Endothelial cell of umbilical vein (primary cell): Measurements from ENCODE around the gene ELAC1. TPM values are rescaled to one million over a fixed set of nuclear protein-coding genes. Genes with fewer than 3 reads are reported as not detected.

ENCODE experiments used
- BruUV-seq: library from RNA; stranded (reverse); fragments of 400-500 nt; replicated peaks from 2 replicates; lab custom pipeline; 2021; lab: Mats Ljungman, UMichigan
- CTCF ChIA-PET: fragments of 300-600, 350-600 bp; sonication (Branson Sonifier 250); formaldehyde crosslinking; loops from one replicate; lab custom pipeline; 2021; ENCODE audit warnings: antibody characterized with exemption, inconsistent platforms; lab: Charles Lee
- POLR2A ChIA-PET: fragments of 300-600, 350-600 bp; sonication (Branson Sonifier 250); formaldehyde crosslinking; loops from one replicate; lab custom pipeline; 2021; ENCODE audit warnings: antibody characterized with exemption, inconsistent platforms; lab: Charles Lee
- DNase-seq: peaks from one replicate; pipeline ENCODE4 v3.0.0-alpha.2; 2011; ENCODE audit warnings: low read depth, low spot score
- FAIRE-seq: peaks from 2 replicates; lab custom pipeline; 2011; peaks lifted over from hg19 to GRCh38; lab: Jason Lieb, UNC
- H2AFZ ChIP-seq: 2 replicates; pipeline ENCODE4 v1.6.0; 2012; ENCODE audit warnings: low read depth, low read length, control low read depth, inconsistent platforms
- H3K27ac ChIP-seq: 2 replicates; pipeline ENCODE4 v1.5.1; 2011; ENCODE audit warnings: low read depth, mild to moderate bottlenecking, control low read depth, low read length, moderate library complexity; ENCODE audit not compliant: insufficient read depth
- H3K27me3 ChIP-seq, 2 experiments: 2 replicates each; pipeline versions ENCODE4 v1.6.0 to v1.6.1; 2011; ENCODE audit warnings: low read length in 2 of 2, mixed read lengths in 1 of 2; ENCODE audit not compliant: control insufficient read depth in 2 of 2, insufficient read depth in 2 of 2
- H3K36me3 ChIP-seq, 2 experiments: 2 replicates in 1 of 2; 3 replicates in 1 of 2; pipeline ENCODE4 v1.5.1; 2011; ENCODE audit warnings: low read length in 2 of 2, mild to moderate bottlenecking in 1 of 2, moderate library complexity in 1 of 2; ENCODE audit not compliant: control insufficient read depth in 2 of 2, insufficient read depth in 2 of 2; ENCODE audit errors: extremely low read depth in 1 of 2
- H3K4me1 ChIP-seq: 3 replicates; pipeline ENCODE4 v1.5.1; 2011; ENCODE audit warnings: mild to moderate bottlenecking, low read length; ENCODE audit not compliant: control insufficient read depth, insufficient read depth; ENCODE audit errors: extremely low read depth
- H3K4me2 ChIP-seq: 2 replicates; pipeline ENCODE4 v1.6.1; 2011; ENCODE audit warnings: low read length, control low read depth, mixed read lengths; ENCODE audit not compliant: insufficient read depth
- H3K4me3 ChIP-seq, 3 experiments: fragments of 200-600 bp in 1 of 3; sonication (generic), shearing (Covaris generic) in 1 of 3; replicated peaks in 1 of 3; 2 replicates each; pipeline ENCODE4 v1.5.1; 2011 to 2016; ENCODE audit warnings: control low read depth in 3 of 3, low read length in 3 of 3, mild to moderate bottlenecking in 2 of 3, inconsistent platforms in 1 of 3, low read depth in 1 of 3, moderate library complexity in 1 of 3; ENCODE audit not compliant: insufficient read depth in 1 of 3
- H3K79me2 ChIP-seq: 2 replicates; pipeline ENCODE4 v1.6.0; 2012; ENCODE audit warnings: low read length, inconsistent platforms; ENCODE audit not compliant: control insufficient read depth, insufficient read depth
- H3K9ac ChIP-seq: replicated peaks from 2 replicates; pipeline ENCODE3; 2011; ENCODE audit warnings: low read length, control low read depth; ENCODE audit not compliant: insufficient read depth; ENCODE audit errors: extremely low read depth
- H3K9me1 ChIP-seq: replicated peaks from 3 replicates; pipeline ENCODE4 v1.6.0; 2011; ENCODE audit warnings: mild to moderate bottlenecking, low read length; ENCODE audit not compliant: control insufficient read depth, insufficient read depth; ENCODE audit errors: extremely low read depth
- H3K9me3 ChIP-seq: replicated peaks from 2 replicates; pipeline ENCODE4 v1.5.1; 2012; ENCODE audit warnings: low read length, inconsistent platforms; ENCODE audit not compliant: control insufficient read depth, insufficient read depth
- H4K20me1 ChIP-seq: replicated peaks from 2 replicates; pipeline ENCODE3; 2011; ENCODE audit warnings: mild to moderate bottlenecking, low read length; ENCODE audit not compliant: control insufficient read depth, insufficient read depth; ENCODE audit errors: extremely low read depth
- EZH2 ChIP-seq: IDR thresholded peaks from 2 replicates; pipeline ENCODE4 v1.6.1; 2012; ENCODE audit warnings: borderline replicate concordance, low read depth, mild to moderate bottlenecking, moderate library complexity, low read length, inconsistent platforms; ENCODE audit not compliant: severe bottlenecking
- FOS ChIP-seq: IDR thresholded peaks from 2 replicates; pipeline ENCODE4 v1.6.1; 2011; ENCODE audit warnings: mild to moderate bottlenecking, low read length, moderate library complexity, borderline replicate concordance; ENCODE audit not compliant: insufficient read depth
- GATA2 ChIP-seq: IDR thresholded peaks from 2 replicates; pipeline ENCODE4 v1.7.0; 2011; ENCODE audit warnings: low read depth, mild to moderate bottlenecking, moderate library complexity, mixed read lengths, low read length; ENCODE audit not compliant: insufficient read length, insufficient read depth
- JUN ChIP-seq: IDR thresholded peaks from 2 replicates; pipeline ENCODE4 v1.6.1; 2011; ENCODE audit warnings: borderline replicate concordance, low read depth; ENCODE audit not compliant: insufficient read length, insufficient read depth
- MYC ChIP-seq: IDR thresholded peaks from one replicate; pipeline ENCODE4 v1.6.1; 2011; ENCODE audit warnings: mild to moderate bottlenecking, low read depth, low read length
- POLR2A ChIP-seq: IDR thresholded peaks from 2 replicates; pipeline ENCODE4 v1.6.1; 2012; ENCODE audit warnings: low read depth, mild to moderate bottlenecking, control low read depth, low read length
- POLR2AphosphoS5 ChIP-seq: IDR thresholded peaks from 2 replicates; pipeline ENCODE4 v1.6.1; 2012; ENCODE audit warnings: low read depth, mild to moderate bottlenecking, control low read depth, low read length, moderate library complexity; ENCODE audit not compliant: insufficient read depth
- dilution Hi-C: fragments of 300-500 bp; cut with MboI; formaldehyde crosslinking; loops from one replicate; pipeline ENCODE4 v1.15.0; 2019; ENCODE audit warnings: low sequenced_read_pairs; ENCODE audit not compliant: extremely low pct_ligation_motif_present
- intact Hi-C: fragments of 100-400 bp; cut with micrococcal nuclease; formaldehyde crosslinking; loops from one replicate; pipeline ENCODE4 v1.10.0; 2022
- polyA plus RNA-seq, 4 experiments: library from polyadenylated mRNA; depleted of rRNA in 3 of 4; stranded (reverse) in 3 of 4; unstranded in 1 of 4; fragments of >200 nt; gene quantifications; 2 replicates each; pipeline versions ENCODE4 v1.2.1 to v1.2.3, GENCODE V29; 2011 to 2012; ENCODE audit warnings: missing spikeins in 1 of 4
- total RNA-seq: library from RNA; stranded (reverse); gene quantifications from 2 replicates; pipeline ENCODE4 v1.2.3, GENCODE V29; 2021
- TF ChIP-seq, protein P1 (sequence below), 2 donors: IDR thresholded peaks; 1 replicate in 1 of 2; 2 replicates in 1 of 2; pipeline ENCODE4 v1.5.1; 2011; ENCODE audit warnings: low read length in 2 of 2, mild to moderate bottlenecking in 2 of 2, moderate library complexity in 2 of 2, control low read depth in 1 of 2, inconsistent platforms in 1 of 2, low read depth in 1 of 2; ENCODE audit not compliant: insufficient read depth in 1 of 2; ENCODE audit errors: extremely low read depth in 1 of 2
- TF ChIP-seq, protein P2 (sequence below): IDR thresholded peaks from 2 replicates; pipeline ENCODE4 v1.6.1; 2011; ENCODE audit not compliant: insufficient read depth, insufficient read length

Gene ELAC1
- total and polyA plus RNA-seq, 2 donors (not counting 3 experiments of a cell fraction or from before 2014, with no cell fraction given): 3.6 to 7.6 TPM

DNA sequence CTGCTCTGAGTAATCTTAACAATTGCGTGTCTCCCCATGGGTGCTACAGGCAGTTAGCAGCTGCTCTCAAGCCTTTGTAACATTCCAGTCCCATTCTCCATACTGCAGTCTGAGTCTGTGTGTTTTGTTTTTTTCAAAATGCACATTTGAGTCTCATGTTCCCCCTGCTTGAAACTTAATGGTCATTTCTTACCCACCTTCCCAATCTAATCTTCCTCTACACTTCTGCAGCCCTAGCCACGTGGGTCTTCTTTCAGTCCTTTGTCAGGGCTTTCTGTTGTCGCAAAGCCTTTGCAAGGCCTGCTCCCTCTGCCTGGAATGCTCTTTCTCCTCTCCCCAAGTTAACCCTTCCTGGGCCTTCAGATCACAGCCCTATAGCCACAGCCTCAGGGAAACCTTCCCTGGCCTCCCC lies 24.5 kb downstream of the ELAC1 start:
- Histone ChIP-seq H3K9ac (no peak overlapping the region), H3K4me3 (no peak overlapping the region), H3K79me2 (no peaks in the 10 kb centered on the region), H3K4me1 (no peaks in the 10 kb centered on the region), H3K9me1 (no peaks in the 10 kb centered on the region), H3K27me3 (no peaks in the 10 kb centered on the region), H3K4me2 (no peak overlapping the region), H3K9me3 (no peaks in the 10 kb centered on the region), H4K20me1 (no peaks in the 10 kb centered on the region), H2AFZ (no peak overlapping the region), H3K27ac (no peak overlapping the region), H3K36me3 (no peaks in the 10 kb centered on the region)
- POLR2A ChIA-PET: no interaction called here
- intact Hi-C loops (no loop called here), dilution Hi-C loops (no loop called here)
- no peak for FAIRE-seq
- BruUV-seq: no TSS peak
- TF ChIP-seq, protein P1, sequence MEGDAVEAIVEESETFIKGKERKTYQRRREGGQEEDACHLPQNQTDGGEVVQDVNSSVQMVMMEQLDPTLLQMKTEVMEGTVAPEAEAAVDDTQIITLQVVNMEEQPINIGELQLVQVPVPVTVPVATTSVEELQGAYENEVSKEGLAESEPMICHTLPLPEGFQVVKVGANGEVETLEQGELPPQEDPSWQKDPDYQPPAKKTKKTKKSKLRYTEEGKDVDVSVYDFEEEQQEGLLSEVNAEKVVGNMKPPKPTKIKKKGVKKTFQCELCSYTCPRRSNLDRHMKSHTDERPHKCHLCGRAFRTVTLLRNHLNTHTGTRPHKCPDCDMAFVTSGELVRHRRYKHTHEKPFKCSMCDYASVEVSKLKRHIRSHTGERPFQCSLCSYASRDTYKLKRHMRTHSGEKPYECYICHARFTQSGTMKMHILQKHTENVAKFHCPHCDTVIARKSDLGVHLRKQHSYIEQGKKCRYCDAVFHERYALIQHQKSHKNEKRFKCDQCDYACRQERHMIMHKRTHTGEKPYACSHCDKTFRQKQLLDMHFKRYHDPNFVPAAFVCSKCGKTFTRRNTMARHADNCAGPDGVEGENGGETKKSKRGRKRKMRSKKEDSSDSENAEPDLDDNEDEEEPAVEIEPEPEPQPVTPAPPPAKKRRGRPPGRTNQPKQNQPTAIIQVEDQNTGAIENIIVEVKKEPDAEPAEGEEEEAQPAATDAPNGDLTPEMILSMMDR (IDR thresholded peaks at IDR 0.05; ENCODE audit: extremely low read depth in 1 of 2, insufficient read depth in 1 of 2, low read depth in 1 of 2, low read length in 2 of 2): no peak
- TF ChIP-seq MYC (no peak), EZH2 (no peak), POLR2AphosphoS5 (no peak), JUN (no peak), GATA2 (no peak), POLR2A (no peak), FOS (no peak)
- TF ChIP-seq, protein P2, sequence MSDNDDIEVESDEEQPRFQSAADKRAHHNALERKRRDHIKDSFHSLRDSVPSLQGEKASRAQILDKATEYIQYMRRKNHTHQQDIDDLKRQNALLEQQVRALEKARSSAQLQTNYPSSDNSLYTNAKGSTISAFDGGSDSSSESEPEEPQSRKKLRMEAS: no peak
- CTCF ChIA-PET: no interaction called here
- no peak for DNase-seq
